Body of pancreas (tissue), 4 donors: ENCODE results near the gene DCLK3. TPM values are rescaled to one million over a fixed set of nuclear protein-coding genes. Genes with fewer than 3 reads are reported as not detected.

ENCODE experiments used
- ATAC-seq: fragments of 150-250 bp; one replicate; pipeline ENCODE4 v1.9.1; 2016
- DNase-seq, 4 donors: peaks; one replicate each; pipeline ENCODE4 v3.0.0-alpha.2; 2019
- H3K27ac ChIP-seq, 4 donors: fragments of 200-600 bp; sonication (generic); 1 replicate in 3 of 4; 2 replicates in 1 of 4; pipeline versions ENCODE4 v1.5.1 to v1.6.1; 2016 to 2019; ENCODE audit warnings: mild to moderate bottlenecking in 1 of 4, mixed read lengths in 1 of 4, moderate library complexity in 1 of 4
- H3K27me3 ChIP-seq, 2 donors: fragments of 200-600 bp; sonication (generic); one replicate each; pipeline ENCODE4 v1.6.0; 2016; ENCODE audit warnings: mild to moderate bottlenecking in 1 of 2
- H3K36me3 ChIP-seq, 2 donors: fragments of 200-600 bp; sonication (generic); replicated peaks in 1 of 2; 2 replicates each; pipeline ENCODE4 v1.5.1; 2016; ENCODE audit warnings: low read depth in 2 of 2; ENCODE audit not compliant: insufficient read depth in 1 of 2
- H3K4me1 ChIP-seq: fragments of 200-600 bp; sonication (generic); one replicate; pipeline ENCODE4 v1.6.0; 2016
- H3K4me3 ChIP-seq, 2 donors: fragments of 200-600 bp; sonication (generic); 1 replicate in 1 of 2; 2 replicates in 1 of 2; pipeline ENCODE4 v1.5.1; 2016 to 2019
- H3K9me3 ChIP-seq, 3 donors: fragments of 200-600 bp; sonication (generic); 1 replicate in 2 of 3; 2 replicates in 1 of 3; pipeline ENCODE4 v1.5.1; 2016
- POLR2A ChIP-seq, 3 donors: fragments of 450-650 bp; IDR thresholded peaks; one replicate each; pipeline ENCODE4 v1.6.1; 2016; ENCODE audit warnings: antibody characterized with exemption in 3 of 3, mild to moderate bottlenecking in 2 of 3
- WGBS, 2 donors: methylation state at CpG; one replicate each; pipeline ENCODE4 v1.1.5; 2017; 5-methylcytosine and 5-hydroxymethylcytosine counted together
- intact Hi-C: fragments of 100-400 bp; cut with DNase I; formaldehyde crosslinking; loops from one replicate; pipeline ENCODE4 v1.15.1; 2023
- total RNA-seq, 2 donors: library from RNA; depleted of rRNA; stranded (reverse); fragments of >200 nt; gene quantifications; one replicate each; pipeline ENCODE4 v1.1.0, GENCODE V29; 2016
- TF ChIP-seq, protein P1 (sequence below), 7 experiments: fragments of 450-650 bp in 4 of 7; fragments of 200-600 bp in 3 of 7; sonication (generic) in 3 of 7; IDR thresholded peaks; one replicate each; pipeline ENCODE4 v1.5.1; 2016 to 2019; ENCODE audit warnings: antibody characterized with exemption in 7 of 7

The DCLK3 gene
- total RNA-seq, 2 donors from 2014 or later: not detected

DNA sequence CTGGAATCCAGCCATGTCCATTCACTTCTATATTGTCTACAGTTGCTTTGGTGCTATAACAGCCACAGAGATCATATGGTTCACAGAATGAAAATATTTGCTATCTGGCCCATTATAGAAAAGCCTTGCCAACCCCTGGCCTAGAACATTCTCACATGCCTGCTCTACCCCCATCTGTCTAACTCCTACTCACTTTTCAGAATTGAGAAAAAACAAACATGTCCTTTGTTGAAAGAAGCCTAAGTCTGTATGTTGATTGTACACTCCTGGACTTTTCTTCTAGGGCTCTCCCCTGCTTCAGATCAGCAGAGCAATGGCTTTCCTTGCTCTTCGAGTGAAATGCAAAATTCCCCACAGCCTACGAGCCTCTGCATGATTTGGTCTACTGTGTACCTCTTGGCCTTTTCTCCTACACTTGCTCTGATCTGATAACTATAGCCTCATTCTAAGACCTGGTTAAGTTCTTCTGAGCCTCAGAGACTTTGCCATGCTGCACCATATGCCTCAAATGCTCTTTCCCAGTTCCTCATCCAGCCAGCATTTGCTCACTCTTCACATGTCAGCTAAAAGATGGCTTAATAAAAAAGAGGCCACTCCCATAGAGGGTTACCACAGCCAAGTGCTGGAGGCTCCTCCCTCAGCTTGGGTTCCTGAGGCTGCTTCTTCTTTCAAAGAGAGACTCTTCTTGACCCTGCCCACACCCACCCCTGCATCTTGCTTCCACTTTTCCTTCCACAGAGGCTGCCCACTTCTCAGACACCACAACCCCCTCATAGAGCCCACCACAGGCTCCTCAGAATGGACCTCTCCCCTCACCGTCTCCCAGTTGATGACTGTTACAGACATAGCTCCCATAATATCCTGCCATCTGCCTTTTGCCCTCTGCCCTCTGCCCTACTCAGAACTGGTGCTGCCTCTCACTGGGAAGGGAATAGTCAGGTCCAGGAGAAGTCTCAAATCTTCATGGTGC is 22.9 kb upstream of the DCLK3 start:
- no peak overlapping the region for H3K4me3 ChIP-seq
- no peaks in the 10 kb centered on the region for H3K27me3 ChIP-seq
- no peaks in the 10 kb centered on the region for H3K9me3 ChIP-seq
- H3K27ac ChIP-seq: no peak overlapping the region
- intact Hi-C loops: no loop called here
- H3K4me1 ChIP-seq: no peaks in the 10 kb centered on the region
- WGBS, 2 donors: 40 to 71% methylated on average over 3 of the region's 3 CpGs
- TF ChIP-seq, protein P1, sequence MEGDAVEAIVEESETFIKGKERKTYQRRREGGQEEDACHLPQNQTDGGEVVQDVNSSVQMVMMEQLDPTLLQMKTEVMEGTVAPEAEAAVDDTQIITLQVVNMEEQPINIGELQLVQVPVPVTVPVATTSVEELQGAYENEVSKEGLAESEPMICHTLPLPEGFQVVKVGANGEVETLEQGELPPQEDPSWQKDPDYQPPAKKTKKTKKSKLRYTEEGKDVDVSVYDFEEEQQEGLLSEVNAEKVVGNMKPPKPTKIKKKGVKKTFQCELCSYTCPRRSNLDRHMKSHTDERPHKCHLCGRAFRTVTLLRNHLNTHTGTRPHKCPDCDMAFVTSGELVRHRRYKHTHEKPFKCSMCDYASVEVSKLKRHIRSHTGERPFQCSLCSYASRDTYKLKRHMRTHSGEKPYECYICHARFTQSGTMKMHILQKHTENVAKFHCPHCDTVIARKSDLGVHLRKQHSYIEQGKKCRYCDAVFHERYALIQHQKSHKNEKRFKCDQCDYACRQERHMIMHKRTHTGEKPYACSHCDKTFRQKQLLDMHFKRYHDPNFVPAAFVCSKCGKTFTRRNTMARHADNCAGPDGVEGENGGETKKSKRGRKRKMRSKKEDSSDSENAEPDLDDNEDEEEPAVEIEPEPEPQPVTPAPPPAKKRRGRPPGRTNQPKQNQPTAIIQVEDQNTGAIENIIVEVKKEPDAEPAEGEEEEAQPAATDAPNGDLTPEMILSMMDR (IDR thresholded peaks at IDR 0.05): no peak
- TF ChIP-seq POLR2A (IDR thresholded peaks at IDR 0.05): no peak
- H3K36me3 ChIP-seq: no peaks in the 10 kb centered on the region
- peak in 1 of 4 donors; percentile 25 for DNase-seq
- ATAC-seq: no peak

DNA sequence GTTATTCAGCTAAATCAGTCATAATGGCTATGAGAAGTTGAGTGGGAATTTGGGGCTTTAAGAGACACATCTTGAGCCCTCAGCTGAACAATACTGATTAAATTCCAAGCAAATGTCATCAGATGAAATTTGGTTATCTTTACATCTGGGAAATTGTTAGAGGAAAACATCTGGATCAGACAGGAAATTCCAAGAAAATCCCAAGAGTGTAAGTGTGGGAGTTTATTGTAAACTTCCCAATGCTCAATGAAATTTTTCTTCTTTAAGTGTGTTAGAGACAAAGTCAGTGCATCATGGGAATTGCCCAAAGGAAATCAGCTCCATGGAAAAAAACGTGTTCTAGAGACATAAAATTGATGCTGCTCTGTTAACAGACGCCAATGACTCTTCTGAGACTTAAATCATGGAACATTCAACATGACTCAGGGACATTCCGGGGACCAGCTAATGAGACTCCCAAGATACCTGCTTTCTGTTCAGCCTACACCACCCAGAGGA is 19.8 kb upstream of the DCLK3 start:
- intact Hi-C loops: no loop called here
- no peaks in the 10 kb centered on the region for H3K9me3 ChIP-seq
- whole genome bisulfite sequencing, 2 donors: 49 to 52% methylated on average over 3 of the region's 3 CpGs
- H3K27me3 ChIP-seq: no peaks in the 10 kb centered on the region
- ATAC-seq (no peak), DNase-seq (no peak)
- no peaks in the 10 kb centered on the region for H3K4me1 ChIP-seq
- H3K36me3 ChIP-seq: no peaks in the 10 kb centered on the region
- no peak overlapping the region for H3K4me3 ChIP-seq
- TF ChIP-seq, protein P1 (IDR thresholded peaks at IDR 0.05): no peak
- no peak for TF ChIP-seq POLR2A (IDR thresholded peaks at IDR 0.05)
- no peak overlapping the region for H3K27ac ChIP-seq

DNA sequence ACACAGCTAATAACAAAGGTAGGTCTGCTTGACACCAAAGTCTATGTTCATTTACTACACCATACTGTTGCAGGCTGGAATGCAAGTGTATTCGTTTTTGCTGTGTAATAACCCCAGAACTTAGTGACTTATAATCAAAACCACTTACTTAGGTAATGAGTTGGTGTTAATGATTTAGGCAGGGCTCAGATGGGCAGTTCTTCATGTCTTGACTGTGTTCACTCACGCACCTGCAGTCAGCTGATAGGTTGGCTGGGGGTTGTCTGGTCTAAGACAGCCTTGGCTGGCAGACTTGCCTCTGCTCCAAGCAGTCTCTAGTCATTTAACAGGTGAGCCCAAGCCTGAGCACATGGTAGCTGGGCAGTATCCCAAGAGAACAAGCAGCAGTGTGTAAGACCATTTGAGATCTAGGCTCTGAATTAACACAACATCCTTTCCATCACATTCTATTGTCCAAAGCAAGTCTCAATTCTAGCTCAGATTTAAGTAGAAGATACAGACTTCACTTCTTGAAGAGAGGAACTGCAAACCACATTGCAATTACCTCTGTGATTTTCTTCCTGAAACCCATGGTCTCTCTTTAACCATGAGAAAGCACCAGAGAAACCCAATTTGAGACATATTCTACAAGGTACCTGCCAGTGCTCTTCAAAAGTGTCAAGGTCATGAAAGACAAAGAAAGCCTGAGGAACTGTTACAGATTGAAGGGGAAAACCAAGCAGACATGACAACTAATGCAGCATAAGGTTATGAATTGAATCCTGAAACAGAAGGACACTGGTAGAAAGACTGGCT is 13.3 kb upstream of the DCLK3 start:
- Histone ChIP-seq H3K36me3 (no peaks in the 10 kb centered on the region), H3K27me3 (no peaks in the 10 kb centered on the region), H3K4me1 (no peaks in the 10 kb centered on the region), H3K9me3 (no peaks in the 10 kb centered on the region), H3K27ac (no peak overlapping the region), H3K4me3 (no peak overlapping the region)
- no peak for DNase-seq
- 50 to 57% methylated on average over 2 of the region's 2 CpGs for WGBS, 2 donors
- intact Hi-C loops: no loop called here
- TF ChIP-seq, protein P1 (IDR thresholded peaks at IDR 0.05): no peak
- TF ChIP-seq POLR2A (IDR thresholded peaks at IDR 0.05): no peak
- ATAC-seq: no peak

DNA sequence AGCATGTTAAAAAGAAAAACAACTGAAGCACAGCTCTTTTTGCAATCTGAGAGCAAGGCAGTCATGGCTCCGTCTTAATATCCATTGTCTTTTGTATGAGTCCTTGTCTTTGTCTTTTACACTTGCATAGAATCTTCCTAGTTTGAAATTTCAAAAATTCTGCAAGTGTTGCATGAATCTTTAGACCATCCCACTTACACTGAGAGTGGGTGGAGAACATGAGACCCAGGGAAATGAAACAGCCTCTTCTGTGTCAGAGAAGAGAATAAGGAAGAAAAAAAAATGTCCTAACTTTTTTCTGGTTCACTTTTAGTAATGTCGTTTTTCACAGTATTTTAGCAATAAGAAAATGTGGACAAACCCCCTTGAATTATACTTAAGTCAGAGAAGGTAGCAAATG is 12.1 kb upstream of the DCLK3 start:
- TF ChIP-seq, protein P1 (IDR thresholded peaks at IDR 0.05): no peak
- TF ChIP-seq POLR2A (IDR thresholded peaks at IDR 0.05): no peak
- ATAC-seq (no peak), DNase-seq (no peak)
- intact Hi-C loops: no loop called here
- no peaks in the 10 kb centered on the region for H3K4me1 ChIP-seq
- H3K4me3 ChIP-seq: no peak overlapping the region
- no peaks in the 10 kb centered on the region for H3K27me3 ChIP-seq
- H3K36me3 ChIP-seq: no peaks in the 10 kb centered on the region
- 44 to 46% methylated on average over 2 of the region's 2 CpGs for WGBS, 2 donors
- no peak overlapping the region for H3K27ac ChIP-seq
- H3K9me3 ChIP-seq: no peaks in the 10 kb centered on the region
